ENCODE data around the gene GLO1.
"Not testable (repeated sequence)": the region's sequence is repeated elsewhere in the genome, so short reads cannot be mapped to it uniquely, and the experiment has no call there.

GLO1 gene

GRCh38 chr6:38703949-38704590 lies 1.1 kb upstream of the GLO1 start:
- DNase-seq, result no peak

GRCh38 chr6:38701551-38701950 lies 1.4 kb downstream of the GLO1 start:
- no peak for DNase-seq

- DNase-seq, result not testable (repeated sequence)
Measured at GRCh38 chr6:38699702-38700101, 3.2 kb downstream of the GLO1 start.

- no peak for DNase-seq
Measured at GRCh38 chr6:38697846-38698245, 5.1 kb downstream of the GLO1 start.

- DNase-seq, result no peak
Measured at GRCh38 chr6:38696345-38696744, 6.6 kb downstream of the GLO1 start.

- no peak for DNase-seq
Measured at GRCh38 chr6:38695933-38696332, 7.0 kb downstream of the GLO1 start.

- no peak for DNase-seq
Measured at GRCh38 chr6:38695227-38695900, 7.6 kb downstream of the GLO1 start.

GRCh38 chr6:38688579-38689087 lies 14.3 kb downstream of the GLO1 start:
- DNase-seq, result peak in 1 of 2 donors; percentile 18

- DNase-seq, result no peak
Measured at GRCh38 chr6:38687549-38687948, 15.4 kb downstream of the GLO1 start.

- no peak for DNase-seq
Measured at GRCh38 chr6:38687043-38687353, 15.9 kb downstream of the GLO1 start.

GRCh38 chr6:38686270-38687042 lies 16.5 kb downstream of the GLO1 start:
- DNase-seq, result no peak

- no peak for DNase-seq
Measured at GRCh38 chr6:38684904-38685303, 18.0 kb downstream of the GLO1 start.

- DNase-seq, result no peak
Measured at GRCh38 chr6:38684237-38684636, 18.7 kb downstream of the GLO1 start.

GRCh38 chr6:38681850-38682249 lies 21.1 kb downstream of the GLO1 start:
- DNase-seq, result no peak

- no peak for DNase-seq
Measured at GRCh38 chr6:38679668-38680067, 23.3 kb downstream of the GLO1 start.

- DNase-seq, result no peak
Measured at GRCh38 chr6:38678178-38678760, 24.7 kb downstream of the GLO1 start.

- DNase-seq, result no peak
Measured at GRCh38 chr6:38676974-38677544, 25.9 kb downstream of the GLO1 start.

GRCh38 chr6:38676236-38676973 lies 26.5 kb downstream of the GLO1 start:
- no peak for DNase-seq

- peak; percentile 1 to 9 for DNase-seq
Measured at GRCh38 chr6:38673397-38674165, 29.4 kb downstream of the GLO1 start.

GRCh38 chr6:38671885-38672467 lies 31.0 kb downstream of the GLO1 start:
- peak; percentile 29 to 53 for DNase-seq
